NOMO-1 treated with dmso at 0.1 percent for 144 hours (cell line): ENCODE results near the gene ATP2B2.

Experiments
- DNase-seq: peaks from one replicate; lab custom pipeline; 2025; ENCODE audit not compliant: unreplicated experiment; lab: John Stamatoyannopoulos, UW

The ATP2B2 gene

DNA sequence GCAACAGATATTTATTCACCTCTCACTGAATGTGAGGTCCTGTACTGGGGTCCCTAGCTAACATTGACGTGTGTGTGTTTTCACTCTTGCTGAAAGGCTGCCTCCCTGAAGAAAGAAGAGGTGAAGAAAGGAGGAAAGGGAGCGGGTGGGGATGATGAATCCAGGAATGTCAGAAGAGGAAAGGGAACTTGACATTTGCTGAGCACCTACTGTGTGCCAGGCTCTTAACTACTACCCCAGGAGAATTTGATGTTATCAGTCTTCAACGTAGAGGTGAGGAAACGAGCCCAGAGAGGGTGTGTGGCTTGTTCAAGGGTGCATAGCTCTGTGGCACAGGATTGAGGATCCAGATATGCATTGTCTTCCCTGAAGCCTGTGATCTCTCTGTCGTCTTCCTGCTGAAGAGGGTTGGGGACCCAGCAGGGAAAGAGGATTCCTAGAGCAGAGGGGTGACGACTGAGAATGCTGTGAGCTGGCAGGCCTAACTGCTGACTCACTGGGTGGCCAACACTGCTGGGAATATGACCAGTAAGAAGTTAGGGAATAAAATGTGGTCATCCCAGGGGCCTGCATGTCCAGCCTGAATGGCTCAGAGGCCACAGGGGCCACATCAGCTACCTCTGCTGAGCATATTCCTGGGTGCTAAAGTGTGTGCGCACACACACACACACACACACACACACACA, 6.6 kb upstream of the ATP2B2 start:
- DNase-seq: no peak

DNA sequence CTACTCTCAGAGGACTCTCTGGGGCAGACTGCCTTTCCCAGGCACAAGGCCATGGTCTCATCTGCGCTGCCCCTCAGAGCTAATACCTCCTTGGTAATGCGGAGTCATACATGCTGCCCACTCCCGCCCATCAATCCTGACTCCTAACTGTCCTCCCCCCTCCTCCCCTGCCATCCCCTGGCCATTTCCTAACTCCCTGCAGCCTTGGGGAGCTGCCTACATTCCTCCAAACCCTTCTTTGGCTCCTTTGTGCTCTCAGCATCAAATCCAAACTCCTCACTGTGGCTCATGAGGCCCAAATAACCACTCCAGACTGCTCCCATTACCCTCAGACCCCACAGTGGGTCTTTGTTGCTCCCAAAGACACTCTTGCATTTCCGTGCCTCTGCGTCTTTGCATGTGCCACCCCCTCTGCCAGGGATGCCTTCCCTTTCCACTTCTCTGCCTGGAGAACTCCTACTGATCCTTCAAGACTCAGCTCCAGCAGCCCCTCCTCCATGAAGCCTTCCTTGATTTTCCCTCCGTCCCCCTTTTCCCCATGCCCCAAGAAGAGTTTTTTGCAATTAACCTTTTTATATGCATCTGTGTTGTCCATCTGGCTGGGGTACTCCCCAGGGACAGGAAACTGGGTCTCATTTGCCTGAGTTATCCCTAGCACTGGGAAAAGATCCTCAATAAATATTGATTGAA, 5.5 kb upstream of the ATP2B2 start:
- no peak for DNase-seq

DNA sequence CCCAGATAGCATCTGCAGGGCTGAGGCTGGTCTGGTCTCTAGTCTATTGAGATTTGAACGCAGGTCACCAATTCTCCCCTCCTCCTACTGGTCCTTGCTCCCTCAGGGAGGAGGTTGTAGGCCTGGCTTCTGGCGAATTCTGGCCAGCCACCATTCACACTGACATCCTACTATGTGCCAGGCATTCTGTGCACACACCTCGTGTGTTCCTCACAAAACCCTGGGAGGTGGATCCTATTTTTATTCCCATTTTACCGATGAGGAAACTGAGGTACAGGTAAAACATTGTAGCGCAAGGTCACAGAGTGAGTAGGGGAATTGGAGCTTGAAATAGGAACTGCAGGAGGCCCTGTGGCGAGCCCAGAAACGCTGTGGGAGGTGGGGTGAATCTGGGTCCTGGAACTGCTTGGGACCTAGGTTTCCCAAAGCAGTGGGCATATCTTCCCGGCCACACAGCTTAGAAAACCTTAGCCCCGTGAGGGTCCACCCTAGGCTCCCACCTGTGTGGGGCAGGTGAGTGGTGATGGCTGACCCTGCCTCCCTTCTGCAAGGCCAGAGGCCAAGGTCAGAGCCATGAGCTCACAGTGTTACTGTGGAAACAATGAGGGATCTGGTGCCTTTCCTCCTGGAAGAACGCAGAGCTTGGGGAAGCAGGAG, 4.8 kb upstream of the ATP2B2 start:
- DNase-seq: no peak

DNA sequence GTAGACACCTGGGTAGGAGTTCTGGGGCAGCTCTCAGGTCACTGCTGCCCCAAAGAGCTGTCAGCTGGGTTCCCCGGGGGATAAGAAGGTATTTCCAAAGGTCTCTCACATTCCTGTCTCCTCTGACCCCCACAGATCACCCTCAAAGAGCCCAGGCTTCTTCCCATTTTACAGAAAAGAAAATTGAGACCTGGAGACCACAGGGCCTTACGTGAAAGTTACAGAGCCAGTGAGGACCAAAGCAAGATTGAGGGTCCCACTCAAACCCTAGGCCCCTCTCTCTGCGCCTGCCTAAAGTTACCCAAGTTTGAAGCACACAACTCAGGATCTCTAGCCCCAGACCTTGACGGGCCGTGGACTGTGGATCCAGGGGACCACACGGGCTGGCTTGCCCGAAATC, 3.9 kb upstream of the ATP2B2 start:
- DNase-seq: no peak

DNA sequence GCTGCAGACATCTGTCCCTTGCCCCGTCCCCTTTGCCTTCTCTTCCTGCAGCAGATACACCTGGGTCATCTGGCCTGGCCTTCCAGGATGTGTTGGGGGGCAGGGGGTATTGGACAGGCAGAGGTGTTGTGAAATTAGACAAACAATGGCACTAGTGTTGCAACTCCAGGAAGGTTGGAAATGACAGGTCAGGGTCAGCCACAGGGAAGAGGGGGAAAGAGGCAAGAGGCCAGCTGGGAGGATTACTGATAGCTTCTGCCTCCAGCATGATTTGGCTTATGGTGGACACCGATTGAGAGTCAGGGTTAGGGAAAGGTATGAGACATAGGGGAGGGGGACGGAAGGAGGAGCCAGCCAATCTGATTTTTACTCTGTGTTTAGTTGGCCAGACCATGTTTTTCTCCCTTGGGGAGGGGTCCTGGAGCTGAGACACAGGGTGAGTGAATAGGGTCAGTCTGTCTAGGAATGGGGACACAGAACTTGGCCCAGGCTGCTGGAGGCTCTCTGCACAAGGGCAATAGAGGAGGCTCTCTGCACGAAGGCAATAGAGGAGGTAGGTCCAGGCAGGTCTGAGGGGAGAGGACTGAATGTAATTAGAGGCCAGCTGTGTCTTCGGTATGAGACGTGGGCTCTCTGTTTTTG, 3.4 kb upstream of the ATP2B2 start:
- no peak for DNase-seq

DNA sequence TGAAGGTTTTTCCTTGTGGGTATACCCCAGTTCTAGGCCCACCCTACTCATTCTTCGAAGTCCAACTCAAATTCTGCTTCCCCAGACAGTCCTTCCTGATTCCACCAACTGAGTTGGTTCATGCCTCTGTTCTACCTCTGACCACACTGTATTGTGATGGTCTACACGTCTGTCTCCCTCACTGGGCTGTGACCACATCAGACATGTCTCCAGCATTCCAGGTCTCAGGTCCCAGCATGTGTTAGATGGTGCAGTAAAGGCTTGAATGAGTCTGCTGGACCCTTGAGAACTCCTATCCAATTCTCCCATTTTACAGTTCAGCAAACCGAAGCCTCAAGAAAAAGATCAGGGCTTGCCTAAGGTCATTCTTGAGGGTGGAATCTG, 2.8 kb upstream of the ATP2B2 start:
- no peak for DNase-seq

DNA sequence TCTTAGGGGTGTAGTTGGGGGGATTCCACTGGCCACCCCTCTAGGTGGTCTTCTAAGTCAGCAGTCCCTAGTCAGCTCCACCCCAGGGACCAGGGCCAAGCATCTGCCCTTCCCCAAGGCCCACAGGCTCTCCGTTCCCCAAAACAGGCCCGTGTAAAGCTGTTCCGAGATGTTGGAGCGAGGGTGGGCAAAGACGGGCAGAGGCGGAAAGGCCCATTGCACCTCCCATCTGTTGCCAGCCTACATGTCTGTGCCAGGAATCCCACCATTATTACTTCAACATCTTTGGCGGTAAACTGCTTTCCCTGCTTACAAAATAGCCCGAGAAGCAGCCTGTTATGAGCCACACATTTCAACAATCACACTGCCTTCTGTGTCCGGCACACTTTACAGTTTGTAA, 1.9 kb upstream of the ATP2B2 start:
- no peak for DNase-seq

DNA sequence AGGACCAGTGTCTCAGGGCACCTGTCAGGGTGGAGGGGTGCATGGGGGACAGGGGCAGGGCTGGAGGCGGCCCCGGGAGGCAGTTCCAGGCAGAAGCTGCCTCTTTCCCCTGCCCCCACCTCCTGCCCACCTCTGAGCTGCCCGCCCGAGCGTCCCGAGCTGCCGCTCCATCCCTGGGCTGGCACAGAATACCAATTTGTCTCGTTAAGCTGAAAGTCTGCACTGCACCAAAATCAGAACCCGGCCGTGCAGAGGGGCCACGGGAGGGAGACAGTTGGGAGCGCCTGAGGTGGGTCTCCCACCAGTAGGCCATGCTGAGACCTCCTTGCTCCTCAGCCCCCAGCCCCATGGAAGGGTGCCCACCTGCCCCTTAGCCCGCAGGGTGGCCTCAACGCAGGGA, 1.3 kb upstream of the ATP2B2 start:
- no peak for DNase-seq

DNA sequence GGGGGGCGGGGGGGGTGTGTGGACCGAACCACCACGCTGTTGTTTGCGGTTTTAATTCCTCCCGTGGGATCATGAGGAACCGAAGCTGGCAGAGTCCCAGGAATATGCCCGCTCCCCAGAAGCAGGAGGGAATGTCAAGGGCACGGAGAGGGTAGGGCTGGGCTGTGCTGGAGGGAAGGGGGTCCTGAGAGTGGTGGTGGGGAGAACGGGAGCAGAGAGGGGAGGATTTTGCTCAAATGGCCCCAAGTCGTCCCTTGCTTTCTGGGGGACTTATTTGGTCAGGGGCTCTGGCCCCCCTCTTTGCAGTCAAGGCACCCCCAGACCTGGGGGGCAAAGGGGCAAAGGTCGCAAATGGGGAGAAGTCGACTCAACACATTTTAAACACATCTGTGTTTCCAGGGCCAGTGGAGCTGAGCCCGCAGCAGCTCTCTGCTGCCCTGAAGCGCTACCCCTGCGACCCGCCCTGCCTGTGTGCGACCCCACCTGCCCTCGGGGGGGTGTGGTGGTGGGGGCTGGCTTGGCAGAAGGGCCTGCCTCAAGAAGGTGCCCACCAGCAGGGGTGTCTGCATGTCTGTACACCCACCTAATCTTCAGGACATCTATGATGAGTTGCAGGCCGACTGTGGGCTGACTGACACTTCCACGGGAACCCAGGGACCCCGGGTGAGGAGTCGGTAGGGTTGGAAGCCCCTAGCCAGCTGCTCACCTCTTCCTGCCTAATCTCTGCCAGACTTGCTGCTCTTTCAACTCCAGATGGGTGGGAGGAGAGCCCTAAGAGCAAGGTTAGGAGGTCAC, 602 bp upstream of the ATP2B2 start:
- DNase-seq: no peak

DNA sequence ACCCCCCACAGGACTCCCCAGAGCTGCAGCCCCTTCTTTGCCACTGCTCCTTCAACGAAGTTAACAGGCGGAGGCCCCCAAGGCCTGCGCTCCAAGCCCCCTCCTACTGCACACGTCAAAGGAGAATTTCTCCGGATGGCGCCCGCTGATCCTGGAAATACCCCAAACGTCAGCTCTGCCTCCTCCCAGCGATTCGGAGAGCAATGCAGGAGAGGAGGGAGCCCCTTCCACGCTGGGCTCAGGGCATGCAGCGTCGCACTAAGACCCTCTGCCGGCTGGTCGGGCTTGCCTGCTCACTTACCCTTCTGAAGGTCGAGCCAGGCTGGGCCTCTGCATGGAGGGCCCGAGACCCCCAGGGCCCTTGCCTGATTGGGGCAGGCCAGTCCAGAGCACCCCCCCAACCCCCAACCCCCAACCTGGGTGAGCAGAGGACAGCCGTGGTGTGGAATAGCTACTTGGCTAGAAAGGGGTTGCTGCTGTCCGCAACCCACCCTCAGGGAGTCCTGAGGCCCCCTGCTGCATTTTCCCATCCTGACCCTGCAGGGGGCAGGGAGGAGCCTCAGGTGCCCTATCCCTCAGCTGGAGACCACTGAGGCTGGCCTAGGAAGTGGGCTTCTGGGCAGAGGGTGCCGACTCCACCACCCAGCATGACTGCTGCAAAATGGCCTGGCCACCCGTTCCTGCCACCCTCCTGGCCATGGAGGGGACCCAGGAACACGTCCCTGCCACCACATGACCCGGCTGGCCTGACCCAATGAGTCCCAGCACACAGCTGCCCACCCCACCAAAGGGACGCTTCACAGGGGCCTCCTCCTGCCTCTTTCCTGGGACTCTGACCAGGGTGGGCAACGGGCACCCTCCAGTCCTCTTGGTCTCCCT, 976 bp downstream of the ATP2B2 start:
- DNase-seq: no peak

DNA sequence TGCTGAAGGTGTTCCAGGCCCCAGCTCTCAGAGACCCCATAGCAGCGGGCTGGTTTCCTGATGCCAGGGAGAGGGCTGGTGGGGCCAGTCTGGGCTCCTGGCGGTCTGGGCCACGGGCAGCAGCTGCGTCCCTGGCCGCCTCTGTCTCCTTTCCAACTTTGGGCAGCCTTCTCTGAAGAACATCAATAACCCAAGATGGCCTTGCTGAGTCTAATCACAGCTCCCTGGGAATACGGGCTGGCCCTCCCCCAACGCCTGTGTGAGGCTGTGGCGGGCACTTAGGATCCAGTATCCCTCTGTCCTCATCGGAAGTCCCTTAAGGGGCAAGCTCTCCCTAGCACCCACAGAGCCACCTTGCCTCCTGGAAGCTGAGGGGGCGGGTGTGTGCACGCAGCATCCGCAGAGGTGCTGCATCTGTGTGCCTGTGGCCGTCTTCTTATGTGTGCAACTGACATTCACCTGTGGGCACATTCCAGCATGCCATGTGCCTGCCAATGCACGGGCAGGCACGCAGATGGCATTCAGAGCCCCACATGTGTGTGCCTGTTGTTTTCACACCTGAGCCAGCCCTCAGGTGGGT, 2.1 kb downstream of the ATP2B2 start:
- DNase-seq: no peak

DNA sequence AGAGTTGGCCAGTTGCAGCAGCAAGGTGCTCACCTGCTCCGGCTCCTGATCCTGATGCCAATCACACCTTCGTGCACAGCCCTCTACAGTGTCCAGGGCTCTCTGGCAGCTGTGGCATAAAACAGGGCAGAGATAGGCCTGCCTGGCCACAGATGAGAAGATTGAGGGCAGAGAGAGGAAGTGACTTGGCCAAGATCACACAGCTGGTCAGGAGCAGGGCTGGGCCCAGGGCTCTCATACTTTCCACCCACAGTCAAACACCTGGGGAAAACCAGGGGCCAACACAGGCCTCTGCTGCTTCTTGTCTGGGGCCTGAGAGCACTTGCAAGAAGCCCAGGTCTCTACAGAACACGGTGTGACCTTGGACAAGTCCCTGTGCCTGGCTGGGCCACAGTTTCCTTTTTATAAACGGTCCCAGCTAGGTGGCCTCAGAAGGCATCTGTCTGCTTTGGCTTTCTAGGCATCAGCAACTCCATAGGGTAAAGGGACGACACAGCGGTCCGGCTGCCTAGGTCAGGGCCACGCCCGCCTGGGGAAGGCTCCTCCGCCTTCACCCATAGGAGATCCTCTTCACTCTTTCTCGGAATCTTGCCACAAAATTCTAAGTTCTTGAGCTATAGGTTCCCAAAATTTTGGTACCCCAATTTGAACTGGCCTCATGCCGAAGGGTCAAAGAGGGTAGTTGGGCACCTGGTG, 3.1 kb downstream of the ATP2B2 start:
- DNase-seq: no peak

DNA sequence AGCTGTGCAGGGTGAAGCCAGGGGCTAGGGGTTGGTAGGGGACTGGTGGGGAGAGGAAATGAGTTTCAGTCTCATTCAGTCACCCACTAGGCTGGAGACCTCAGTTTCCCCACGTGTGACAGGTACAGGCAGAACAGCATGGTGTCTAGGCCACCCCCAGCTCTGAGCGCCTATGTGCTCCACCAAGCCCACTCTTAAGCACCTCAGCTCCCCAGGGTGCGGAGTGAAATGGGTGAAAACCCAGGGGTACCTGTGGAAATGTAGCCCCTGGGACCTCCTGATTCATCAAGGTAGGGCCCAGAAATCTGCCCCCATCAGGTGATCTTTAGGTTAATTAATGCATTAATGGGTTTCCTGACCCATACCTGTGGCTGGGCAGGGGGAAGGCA, 3.7 kb downstream of the ATP2B2 start:
- no peak for DNase-seq

DNA sequence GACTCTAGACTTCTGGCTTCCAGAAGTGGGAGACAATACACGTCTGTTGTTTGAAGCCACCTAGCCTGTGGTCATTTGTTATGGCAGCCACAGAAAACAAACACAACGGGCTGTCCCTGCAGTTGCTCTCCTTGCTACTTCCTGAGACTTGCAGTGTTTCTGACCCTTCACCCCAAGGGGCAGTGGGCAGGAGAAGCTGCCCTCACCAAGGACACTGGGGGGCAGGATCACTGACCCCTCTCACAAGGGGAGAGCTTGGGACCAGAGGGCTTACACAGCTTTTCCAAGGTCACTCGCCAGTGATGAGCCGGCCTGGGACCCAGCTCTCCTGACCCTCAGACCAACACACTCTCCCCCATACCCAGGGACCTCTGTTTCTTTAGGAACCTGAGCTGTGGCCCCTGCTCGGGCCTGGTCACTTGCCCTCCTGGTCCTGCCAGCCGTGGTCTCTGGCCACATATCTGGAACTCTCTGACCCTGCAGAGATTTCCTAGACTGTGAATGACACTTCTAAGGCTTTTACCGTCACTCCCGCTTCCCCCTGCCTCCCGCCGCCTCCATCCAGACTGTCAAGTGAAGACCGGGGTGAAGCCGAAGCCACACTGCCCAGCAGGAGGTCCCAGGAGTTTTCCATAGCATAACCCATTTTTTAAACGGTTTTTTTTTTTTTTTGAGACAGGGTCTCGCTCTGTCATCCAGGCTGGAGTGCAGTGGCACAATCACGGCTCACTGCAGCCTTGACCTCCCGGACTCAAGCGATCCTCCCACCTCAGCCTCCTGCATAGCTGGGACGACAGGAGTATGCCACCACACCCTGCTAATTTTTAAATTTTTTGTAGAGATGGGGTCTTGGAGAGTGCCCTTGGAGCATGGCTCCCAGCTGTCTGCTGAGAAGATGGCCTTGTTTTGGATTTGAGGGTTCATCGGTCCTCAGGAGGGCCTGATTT, 4.4 kb downstream of the ATP2B2 start:
- DNase-seq: no peak

DNA sequence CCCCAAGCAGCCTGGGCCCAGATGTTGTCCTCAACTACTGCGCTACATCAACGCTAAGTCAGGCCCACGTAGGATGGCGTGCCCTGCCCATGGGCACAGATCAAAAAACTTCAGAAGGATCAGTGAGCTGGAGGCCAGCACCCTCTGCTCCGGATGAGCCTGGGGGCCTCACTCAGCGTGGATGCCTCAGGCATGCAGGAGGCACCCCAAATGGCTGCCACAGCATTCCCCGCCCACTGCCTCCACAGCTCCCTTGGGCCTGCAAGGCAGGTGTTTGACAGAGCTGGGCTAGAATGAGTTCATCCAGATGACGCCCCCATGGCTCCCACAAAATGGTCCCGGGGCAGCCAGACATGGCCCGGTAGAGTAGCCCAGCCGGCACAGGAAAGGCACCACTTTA, 7.1 kb downstream of the ATP2B2 start:
- DNase-seq: no peak

DNA sequence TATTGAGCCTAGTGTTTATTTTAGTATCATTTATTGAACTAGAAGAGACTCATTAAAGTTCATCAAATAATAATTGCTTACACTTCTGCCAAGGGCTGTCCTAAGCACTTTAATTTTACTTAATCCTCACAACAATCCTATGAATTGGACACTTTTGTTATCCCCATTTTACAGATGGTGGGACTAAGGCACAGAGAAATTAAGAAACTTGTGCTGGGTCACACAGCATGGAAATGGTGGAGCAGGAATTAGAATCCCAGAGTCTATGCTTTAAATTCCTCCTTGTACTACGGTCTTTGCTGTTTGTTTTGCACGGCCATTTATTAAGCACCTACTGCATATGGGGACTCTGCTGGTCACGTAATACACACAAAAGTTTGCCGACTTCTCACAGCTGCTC, 7.9 kb downstream of the ATP2B2 start:
- no peak for DNase-seq

DNA sequence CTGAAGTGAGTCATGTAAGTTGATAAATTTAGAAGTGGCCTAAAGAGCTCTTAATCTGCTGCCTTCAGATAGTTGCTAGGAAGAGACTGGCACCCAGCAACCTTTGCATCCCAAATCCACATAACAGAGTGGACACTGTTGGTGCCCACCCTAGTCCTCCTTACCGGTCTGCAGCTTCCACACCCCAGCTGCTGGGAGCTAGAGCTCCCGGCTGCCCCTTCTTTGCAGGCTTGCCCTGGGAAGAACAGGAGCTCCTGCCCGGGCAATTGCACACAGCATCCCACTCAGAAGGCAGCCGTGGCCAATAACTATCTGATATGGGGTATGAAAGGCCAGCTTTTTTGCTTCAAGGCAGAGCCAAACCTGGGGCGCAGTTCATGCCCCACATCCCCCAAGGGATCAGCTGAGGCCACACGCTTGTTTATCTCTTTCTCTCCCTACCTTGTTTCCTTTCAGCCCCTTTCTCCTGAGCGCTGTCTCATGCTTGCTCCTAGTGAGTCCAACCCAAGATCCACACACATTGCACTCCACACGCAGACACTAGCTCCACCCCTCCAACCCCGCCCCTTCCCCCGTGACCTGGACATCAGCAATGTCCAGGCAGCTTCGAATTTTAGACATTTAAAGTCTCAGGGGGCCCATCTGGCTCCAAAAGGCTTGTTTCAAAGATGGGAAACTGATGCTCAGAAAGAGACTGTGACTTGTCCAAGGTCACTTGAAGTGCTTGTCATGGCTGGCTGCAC, 9.1 kb downstream of the ATP2B2 start:
- no peak for DNase-seq

DNA sequence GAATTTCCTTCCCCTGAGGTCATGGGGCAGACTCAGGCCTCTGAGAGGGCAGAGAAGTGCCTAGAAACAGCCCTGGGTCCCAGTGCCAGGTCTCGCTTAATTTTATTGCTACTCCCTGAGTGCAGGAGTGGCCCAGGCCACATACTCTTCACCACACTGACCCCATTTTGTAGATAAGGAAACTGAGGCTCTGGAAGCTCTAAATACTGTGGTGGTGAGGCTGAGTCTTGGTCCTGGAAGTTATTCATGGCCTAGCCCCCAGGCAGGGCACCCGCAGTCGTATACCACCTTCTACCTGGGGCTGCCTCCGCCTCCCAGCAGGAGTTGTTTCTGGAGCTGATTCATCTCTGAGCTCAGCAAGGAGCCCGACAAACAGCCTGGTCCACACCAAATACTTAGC, 9.8 kb downstream of the ATP2B2 start:
- no peak for DNase-seq
